Activated CD8-positive, alpha-beta memory T cell treated with anti-CD3 and anti-CD28 coated beads, Interleukin-2, amount 10 ng/mL, durations not matched to agents 7 days and 5 days (primary cell): ENCODE measurements around the gene PTRH1. TPM values are rescaled to one million over a fixed set of nuclear protein-coding genes. Genes with fewer than 3 reads are reported as not detected.

Source experiments
- ATAC-seq: fragments of 150-1000 bp; cut with Tn5 transposase; one replicate; pipeline ENCODE4 v1.10.0; 2021; ENCODE audit warnings: moderate library complexity
- CTCF ChIA-PET: fragments of 350-600 bp; sonication (Branson Sonifier 250); formaldehyde crosslinking; loops from one replicate; lab custom pipeline; 2021; ENCODE audit warnings: antibody characterized with exemption; lab: Charles Lee
- DNase-seq: peaks from one replicate; pipeline ENCODE4 v3.0.0-alpha.2; 2020
- H3K27ac Mint-ChIP-seq: one replicate; pipeline ENCODE4 v1.8.0; 2021; ENCODE audit warnings: mild to moderate bottlenecking, mixed read lengths
- H3K27me3 Mint-ChIP-seq: one replicate; pipeline ENCODE4 v1.8.0; 2021; ENCODE audit warnings: mixed read lengths
- H3K36me3 Mint-ChIP-seq: one replicate; pipeline ENCODE4 v1.8.0; 2021; ENCODE audit warnings: mild to moderate bottlenecking, mixed read lengths
- H3K4me1 Mint-ChIP-seq: one replicate; pipeline ENCODE4 v1.8.0; 2021; ENCODE audit warnings: mixed read lengths
- H3K4me3 Mint-ChIP-seq: one replicate; pipeline ENCODE4 v1.8.0; 2021; ENCODE audit warnings: mild to moderate bottlenecking, moderate library complexity, mixed read lengths
- H3K9me3 Mint-ChIP-seq: one replicate; pipeline ENCODE4 v1.8.0; 2022; ENCODE audit warnings: low read depth, mixed read lengths
- total RNA-seq, 2 experiments: library from RNA; stranded (reverse); gene quantifications; one replicate each; pipeline ENCODE4 v1.2.3, GENCODE V29; 2021

Gene PTRH1
- total RNA-seq, 2 experiments from 2014 or later = 12.5 to 14.4 TPM

- no peaks in the 10 kb centered on the region for H3K9me3 Mint-ChIP-seq
- no peaks in the 10 kb centered on the region for H3K27me3 Mint-ChIP-seq
- CTCF ChIA-PET = no interaction called here
- H3K27ac Mint-ChIP-seq = no peak overlapping the region
- no peak for ATAC-seq
- no peak for DNase-seq
- H3K36me3 Mint-ChIP-seq = no peaks in the 10 kb centered on the region
- H3K4me3 Mint-ChIP-seq = no peak overlapping the region
- peaks cover 22% of the 10 kb centered on the region for H3K4me1 Mint-ChIP-seq
These were observed 7.5 kb upstream of the PTRH1 start for GRCh38 chr9:127723013-127723412.

GRCh38 chr9:127722055-127722745, 6.7 kb upstream of the PTRH1 start:
- CTCF ChIA-PET = interaction anchor here (4.1 kb wide), 1 partner anchor 13 kb away, joined by 25 read pairs; the partner anchor contains the start of gene TOR2A
- Mint-ChIP-seq H3K4me1 (peaks cover 22% of the 10 kb centered on the region), H3K27ac (no peak overlapping the region), H3K4me3 (no peak overlapping the region), H3K36me3 (no peaks in the 10 kb centered on the region), H3K9me3 (no peaks in the 10 kb centered on the region), H3K27me3 (no peaks in the 10 kb centered on the region)
- ATAC-seq (no peak), DNase-seq (no peak)

- H3K36me3 Mint-ChIP-seq = no peaks in the 10 kb centered on the region
- no peaks in the 10 kb centered on the region for H3K9me3 Mint-ChIP-seq
- peaks cover 22% of the 10 kb centered on the region for H3K4me1 Mint-ChIP-seq
- DNase-seq = no peak
- ATAC-seq = no peak
- peak overlapping the region; percentile 79 for H3K27ac Mint-ChIP-seq
- no peaks in the 10 kb centered on the region for H3K27me3 Mint-ChIP-seq
- no peak overlapping the region for H3K4me3 Mint-ChIP-seq
- CTCF ChIA-PET = interaction anchor here (4.1 kb wide), 1 partner anchor 13 kb away, joined by 25 read pairs; the partner anchor contains the start of gene TOR2A
These were observed 5.9 kb upstream of the PTRH1 start for GRCh38 chr9:127721391-127721821.

- CTCF ChIA-PET = interaction anchor here (4.1 kb wide), 1 partner anchor 14 kb away, joined by 25 read pairs; the partner anchor contains the start of gene TOR2A
- DNase-seq = no peak
- peak overlapping the region; percentile 36 for H3K4me3 Mint-ChIP-seq
- H3K27ac Mint-ChIP-seq = peak overlapping the region; percentile 79
- peaks cover 27% of the 10 kb centered on the region for H3K4me1 Mint-ChIP-seq
- H3K27me3 Mint-ChIP-seq = no peaks in the 10 kb centered on the region
- no peaks in the 10 kb centered on the region for H3K9me3 Mint-ChIP-seq
- ATAC-seq = no peak
- no peaks in the 10 kb centered on the region for H3K36me3 Mint-ChIP-seq
These were observed 5.4 kb upstream of the PTRH1 start for GRCh38 chr9:127720865-127721227.

- H3K27me3 Mint-ChIP-seq = no peaks in the 10 kb centered on the region
- DNase-seq = peak; percentile 58
- no peaks in the 10 kb centered on the region for H3K36me3 Mint-ChIP-seq
- H3K4me1 Mint-ChIP-seq = peaks cover 28% of the 10 kb centered on the region
- ATAC-seq = no peak
- peak overlapping the region; percentile 32 for H3K4me3 Mint-ChIP-seq
- CTCF ChIA-PET = interaction anchor here (1.2 to 4.1 kb wide), 2 partner anchors 15 to 216 kb away, joined by 3 to 25 read pairs; partner anchors contain the start of gene TOR2A
- H3K27ac Mint-ChIP-seq = peak overlapping the region; percentile 86
- H3K9me3 Mint-ChIP-seq = no peaks in the 10 kb centered on the region
These were observed 4.8 kb upstream of the PTRH1 start for GRCh38 chr9:127720031-127720864.

GRCh38 chr9:127717766-127718165, 2.3 kb upstream of the PTRH1 start:
- ATAC-seq (no peak), DNase-seq (no peak)
- Mint-ChIP-seq H3K9me3 (no peaks in the 10 kb centered on the region), H3K27me3 (no peaks in the 10 kb centered on the region), H3K4me1 (peaks cover 32% of the 10 kb centered on the region), H3K4me3 (no peak overlapping the region), H3K36me3 (no peaks in the 10 kb centered on the region), H3K27ac (no peak overlapping the region)
- CTCF ChIA-PET = interaction anchor here (1.2 to 4.2 kb wide), 2 partner anchors 17 to 139 kb away, joined by 3 to 30 read pairs; partner anchors contain the start of gene TOR2A

GRCh38 chr9:127716412-127716811, 949 bp upstream of the PTRH1 start:
- H3K36me3 Mint-ChIP-seq = no peaks in the 10 kb centered on the region
- H3K9me3 Mint-ChIP-seq = no peaks in the 10 kb centered on the region
- no peak for DNase-seq
- peak overlapping the region; percentile 93 for H3K4me3 Mint-ChIP-seq
- CTCF ChIA-PET = interaction anchor here (1.1 to 4.2 kb wide), 7 partner anchors 13 to 205 kb away, joined by 3 to 30 read pairs (median 3); partner anchors contain the start of genes STXBP1 and TOR2A
- H3K27me3 Mint-ChIP-seq = no peaks in the 10 kb centered on the region
- peaks cover 33% of the 10 kb centered on the region for H3K4me1 Mint-ChIP-seq
- no peak for ATAC-seq
- H3K27ac Mint-ChIP-seq = peak overlapping the region; percentile 90

GRCh38 chr9:127714951-127715469, 453 bp downstream of the PTRH1 start:
- Mint-ChIP-seq H3K27me3 (no peaks in the 10 kb centered on the region), H3K4me3 (peak overlapping the region; percentile 93), H3K4me1 (peaks cover 36% of the 10 kb centered on the region), H3K9me3 (no peaks in the 10 kb centered on the region), H3K27ac (peak overlapping the region; percentile 90), H3K36me3 (no peaks in the 10 kb centered on the region)
- CTCF ChIA-PET = interaction anchor here (1.0 to 4.2 kb wide), 12 partner anchors 12 to 411 kb away, joined by 3 to 30 read pairs (median 3); partner anchors contain the start of genes STXBP1 and TOR2A
- DNase-seq (no peak), ATAC-seq (peak; percentile 1)

GRCh38 chr9:127714020-127714750, 1.3 kb downstream of the PTRH1 start:
- H3K27ac Mint-ChIP-seq = no peak overlapping the region
- H3K4me3 Mint-ChIP-seq = peak overlapping the region; percentile 69

GRCh38 chr9:127712867-127713266, 2.6 kb downstream of the PTRH1 start:
- H3K4me3 Mint-ChIP-seq = no peak overlapping the region
- CTCF ChIA-PET = interaction anchor here (1.2 kb wide), 1 partner anchor 22 kb away, joined by 3 read pairs; no protein-coding TSS in a partner anchor
- no peaks in the 10 kb centered on the region for H3K36me3 Mint-ChIP-seq
- ATAC-seq (no peak), DNase-seq (no peak)
- no peaks in the 10 kb centered on the region for H3K27me3 Mint-ChIP-seq
- H3K27ac Mint-ChIP-seq = no peak overlapping the region
- peaks cover 31% of the 10 kb centered on the region for H3K4me1 Mint-ChIP-seq
- H3K9me3 Mint-ChIP-seq = no peaks in the 10 kb centered on the region

More at GRCh38 chr9:127714020-127714750, 1.3 kb downstream of the PTRH1 start:
- Mint-ChIP-seq H3K4me1 (peaks cover 28% of the 10 kb centered on the region), H3K36me3 (no peaks in the 10 kb centered on the region), H3K9me3 (no peaks in the 10 kb centered on the region), H3K27me3 (no peaks in the 10 kb centered on the region)
- CTCF ChIA-PET = interaction anchor here (1.5 to 4.2 kb wide), 3 partner anchors 20 to 156 kb away, joined by 3 to 30 read pairs (median 8); partner anchors contain the start of gene TOR2A
- no peak for ATAC-seq
- DNase-seq = no peak

GRCh38 chr9:127712371-127712770, 3.1 kb downstream of the PTRH1 start:
- no peak overlapping the region for H3K27ac Mint-ChIP-seq
- no peaks in the 10 kb centered on the region for H3K9me3 Mint-ChIP-seq
- no peak for ATAC-seq
- no peaks in the 10 kb centered on the region for H3K36me3 Mint-ChIP-seq
- H3K4me3 Mint-ChIP-seq = no peak overlapping the region
- DNase-seq = no peak
- CTCF ChIA-PET = interaction anchor here (1.2 kb wide), 1 partner anchor 22 kb away, joined by 3 read pairs; no protein-coding TSS in a partner anchor
- H3K4me1 Mint-ChIP-seq = peaks cover 36% of the 10 kb centered on the region
- H3K27me3 Mint-ChIP-seq = no peaks in the 10 kb centered on the region

GRCh38 chr9:127711831-127712274, 3.6 kb downstream of the PTRH1 start:
- Mint-ChIP-seq H3K4me3 (no peak overlapping the region), H3K4me1 (peaks cover 39% of the 10 kb centered on the region), H3K27ac (no peak overlapping the region), H3K27me3 (no peaks in the 10 kb centered on the region), H3K9me3 (no peaks in the 10 kb centered on the region), H3K36me3 (no peaks in the 10 kb centered on the region)
- DNase-seq (no peak), ATAC-seq (no peak)
- CTCF ChIA-PET = interaction anchor here (0.7 to 2.6 kb wide), 4 partner anchors 23 to 99 kb away, joined by 3 to 17 read pairs (median 4); partner anchors contain the start of gene TOR2A
